Thymus (tissue), 11 donors: ENCODE data around the gene B3GALT6. TPM values are rescaled to one million over a fixed set of nuclear protein-coding genes. Genes with fewer than 3 reads are reported as not detected.

Source experiments
- DNase-seq, 9 donors: peaks; one replicate each; pipeline ENCODE4 v3.0.0-alpha.2; 2013; ENCODE audit warnings: low spot score in 9 of 9, low read depth in 6 of 9, missing footprints in 1 of 9
- H3K27ac ChIP-seq, 2 donors: one replicate each; pipeline ENCODE4 v1.5.1; 2013; ENCODE audit warnings: control low read depth in 1 of 2, low read depth in 1 of 2, low read length in 1 of 2, mild to moderate bottlenecking in 1 of 2, moderate library complexity in 1 of 2
- H3K27me3 ChIP-seq, 2 donors: one replicate each; pipeline ENCODE4 v1.5.1; 2013; ENCODE audit warnings: low read length in 1 of 2; ENCODE audit not compliant: control insufficient read depth in 2 of 2, insufficient read depth in 1 of 2
- H3K36me3 ChIP-seq, 2 donors: one replicate each; pipeline ENCODE4 v1.5.1; 2013; ENCODE audit warnings: low read length in 1 of 2, mild to moderate bottlenecking in 1 of 2, moderate library complexity in 1 of 2; ENCODE audit not compliant: control insufficient read depth in 2 of 2, insufficient read depth in 2 of 2
- H3K4me1 ChIP-seq, 2 donors: one replicate each; pipeline ENCODE4 v1.5.1; 2013; ENCODE audit warnings: low read length in 2 of 2; ENCODE audit not compliant: control insufficient read depth in 2 of 2, insufficient read depth in 2 of 2
- H3K4me3 ChIP-seq, 2 donors: one replicate each; pipeline ENCODE4 v1.5.1; 2013; ENCODE audit warnings: low read length in 2 of 2, control low read depth in 1 of 2, mild to moderate bottlenecking in 1 of 2
- H3K9me3 ChIP-seq, 2 donors: one replicate each; pipeline ENCODE4 v1.5.1; 2013; ENCODE audit warnings: low read length in 1 of 2, mild to moderate bottlenecking in 1 of 2; ENCODE audit not compliant: control insufficient read depth in 2 of 2, insufficient read depth in 1 of 2
- WGBS: extraction: QIAGEN DNeasy Blood & Tissue Kit; methylation state at CpG from one replicate; pipeline ENCODE4 v1.1.7; 2013; 5-methylcytosine and 5-hydroxymethylcytosine counted together
- polyA plus RNA-seq: library from polyadenylated mRNA; stranded (reverse); fragments of 200-250 nt; gene quantifications from one replicate; pipeline ENCODE4 v1.2.3, GENCODE V29; 2013
- total RNA-seq: library from RNA; stranded (reverse); fragments of 120-200 nt; gene quantifications from one replicate; pipeline ENCODE4 v1.2.4, GENCODE V29; 2013
- donor health status: healthy.

Gene B3GALT6
- total and polyA plus RNA-seq, 2 donors: 11.8 to 16.3 TPM

DNA sequence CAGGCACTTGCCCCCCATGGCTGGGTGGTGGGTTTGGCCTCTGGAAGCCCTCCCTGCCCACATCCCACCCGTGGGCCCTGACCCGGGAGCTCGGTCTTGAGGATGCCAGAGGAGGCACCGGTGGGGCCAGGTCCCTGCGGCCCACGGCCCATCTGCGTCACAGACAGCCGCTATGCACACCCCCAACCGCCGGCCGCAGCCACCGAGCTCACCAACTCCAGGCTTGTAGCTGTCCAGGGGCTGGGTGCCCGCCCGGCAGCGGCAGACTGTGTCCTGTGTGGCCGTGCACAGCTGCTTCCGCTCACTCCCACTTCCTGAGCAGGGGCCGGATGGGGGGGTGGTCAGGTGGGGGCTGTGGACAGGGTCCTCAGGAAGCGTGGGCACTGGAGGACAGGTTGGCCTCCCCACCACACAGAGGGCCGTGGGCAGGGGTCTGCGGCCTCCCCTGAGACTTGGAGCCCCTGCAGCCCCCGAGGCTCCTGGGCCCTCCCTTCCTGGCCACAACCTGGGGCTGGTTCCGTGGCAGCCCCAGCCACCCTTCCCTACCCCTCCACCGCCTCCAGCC lies 19.2 kb upstream of the B3GALT6 start:
- H3K27me3 ChIP-seq: peaks cover 8 to 58% of the 10 kb centered on the region in 2 donors
- H3K4me1 ChIP-seq: peaks cover 22 to 69% of the 10 kb centered on the region in 2 donors

DNA sequence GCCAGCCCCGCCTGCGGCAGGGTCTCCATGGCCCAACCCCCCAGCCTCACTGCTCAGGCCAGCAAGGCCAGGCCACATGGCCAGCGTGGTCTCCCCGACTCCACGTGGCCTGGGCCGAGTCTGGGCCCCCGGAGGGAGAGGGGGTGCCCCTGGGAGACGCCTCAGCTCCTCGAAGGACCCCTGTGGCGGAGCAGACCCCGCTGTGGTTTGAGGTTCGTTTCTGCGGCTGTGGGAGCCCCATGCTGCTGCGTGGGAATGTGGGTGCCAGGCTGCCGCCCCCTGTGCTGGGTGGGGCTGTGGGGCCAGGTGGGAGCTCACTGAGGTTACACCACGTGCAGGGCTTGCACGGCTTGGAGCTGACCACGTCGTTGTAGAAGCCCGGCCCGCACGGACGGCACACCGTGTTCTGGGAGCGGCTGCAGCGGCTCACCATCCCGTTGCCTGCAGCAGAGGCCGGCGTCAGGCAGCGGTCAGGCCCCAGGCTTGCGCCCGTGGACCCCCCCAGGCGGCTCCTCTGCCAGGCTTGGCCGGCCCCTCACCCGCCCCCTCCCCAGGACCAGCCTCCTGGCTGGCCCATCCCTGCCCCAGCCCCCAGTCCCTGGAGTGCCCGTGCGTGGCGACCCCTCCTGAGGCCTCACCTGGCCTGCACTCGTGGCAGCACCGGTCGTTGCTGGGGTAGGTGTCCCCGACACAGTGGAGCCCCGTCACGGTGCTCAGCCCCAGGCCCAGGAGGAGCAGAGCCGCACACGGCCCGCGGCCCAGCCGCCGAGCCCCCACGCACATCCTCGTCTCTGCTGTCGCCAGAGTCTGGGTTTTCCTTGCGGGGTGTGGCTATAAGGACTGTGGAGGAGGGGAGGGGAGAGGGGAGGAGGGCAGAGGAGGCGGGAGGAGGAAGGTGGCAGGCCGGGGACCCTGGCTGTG lies 18.4 kb upstream of the B3GALT6 start, which contains the start of gene TNFRSF4:
Gene TNFRSF4, minus strand, starts transcription at position 809 of the 921 bp plus-strand sequence. Its CDS starts 26 bp downstream, at position 783.
- Histone ChIP-seq H3K4me1 (peaks cover 22 to 66% of the 10 kb centered on the region in 2 donors), H3K27ac (peak within 1 kb of the TSS; percentile 33 to 51)
- WGBS: 5% methylated on average over 56 of the region's 56 CpGs

More for the DNA sequence above, 19.2 kb upstream of the B3GALT6 start:
- Histone ChIP-seq H3K27ac (peak overlapping the region in 1 of 2 donors; percentile 33), H3K4me3 (peak overlapping the region; percentile 20), H3K9me3 (peaks cover 0 to 4% of the 10 kb centered on the region in 2 donors), H3K36me3 (peaks cover 16 to 17% of the 10 kb centered on the region in 2 donors)
- peak in 1 of 9 donors; percentile 34 for DNase-seq
- WGBS: 4% methylated on average over 24 of the region's 24 CpGs

DNA sequence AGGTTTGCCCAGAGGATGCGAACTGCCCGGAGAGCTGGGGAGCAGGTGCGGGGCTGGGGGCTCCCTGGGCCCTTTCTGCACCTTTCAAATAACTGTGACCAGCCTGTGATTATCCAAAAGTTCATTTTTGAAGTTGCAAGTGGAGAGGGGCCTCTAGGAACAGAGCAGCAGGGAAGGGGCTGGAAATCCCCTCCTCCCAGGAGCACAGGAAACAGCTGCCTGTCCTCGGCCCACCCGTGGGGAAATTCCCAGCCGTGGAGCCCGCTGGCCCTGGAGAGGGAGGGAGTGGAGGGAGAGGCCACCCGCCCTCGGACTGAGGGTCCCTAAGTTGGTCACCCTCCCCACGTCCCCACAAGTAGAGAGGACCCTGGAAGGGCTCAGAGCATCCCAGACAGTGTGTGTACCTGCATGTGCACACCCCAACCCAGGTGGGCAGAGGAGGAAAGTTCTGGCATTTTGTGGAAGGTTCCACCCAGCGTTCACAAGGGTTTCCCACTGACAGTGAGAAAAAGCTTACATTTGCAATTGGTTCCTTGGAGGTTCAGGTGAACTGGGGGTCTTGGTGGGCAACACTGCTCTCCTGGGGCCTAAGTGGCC lies 16.9 kb upstream of the B3GALT6 start:
- H3K27ac ChIP-seq: peak overlapping the region; percentile 3 to 51
- peaks cover 17 to 55% of the 10 kb centered on the region in 2 donors for H3K4me1 ChIP-seq
- H3K9me3 ChIP-seq: peaks cover 0 to 4% of the 10 kb centered on the region in 2 donors
- DNase-seq: no peak
- no peak overlapping the region for H3K4me3 ChIP-seq
- WGBS: 68% methylated on average over 11 of the region's 11 CpGs
- H3K36me3 ChIP-seq: peaks cover 36 to 39% of the 10 kb centered on the region in 2 donors
- H3K27me3 ChIP-seq: peaks cover 2 to 35% of the 10 kb centered on the region in 2 donors

More for the DNA sequence above, 18.4 kb upstream of the B3GALT6 start, which contains the start of gene TNFRSF4:
- DNase-seq: peak in 1 of 9 donors; percentile 40
- peaks cover 23 to 25% of the 10 kb centered on the region in 2 donors for H3K36me3 ChIP-seq
- H3K9me3 ChIP-seq: peaks cover 0 to 4% of the 10 kb centered on the region in 2 donors
- H3K4me3 ChIP-seq: peak within 1 kb of the TSS; percentile 20
- peaks cover 4 to 50% of the 10 kb centered on the region in 2 donors for H3K27me3 ChIP-seq

DNA sequence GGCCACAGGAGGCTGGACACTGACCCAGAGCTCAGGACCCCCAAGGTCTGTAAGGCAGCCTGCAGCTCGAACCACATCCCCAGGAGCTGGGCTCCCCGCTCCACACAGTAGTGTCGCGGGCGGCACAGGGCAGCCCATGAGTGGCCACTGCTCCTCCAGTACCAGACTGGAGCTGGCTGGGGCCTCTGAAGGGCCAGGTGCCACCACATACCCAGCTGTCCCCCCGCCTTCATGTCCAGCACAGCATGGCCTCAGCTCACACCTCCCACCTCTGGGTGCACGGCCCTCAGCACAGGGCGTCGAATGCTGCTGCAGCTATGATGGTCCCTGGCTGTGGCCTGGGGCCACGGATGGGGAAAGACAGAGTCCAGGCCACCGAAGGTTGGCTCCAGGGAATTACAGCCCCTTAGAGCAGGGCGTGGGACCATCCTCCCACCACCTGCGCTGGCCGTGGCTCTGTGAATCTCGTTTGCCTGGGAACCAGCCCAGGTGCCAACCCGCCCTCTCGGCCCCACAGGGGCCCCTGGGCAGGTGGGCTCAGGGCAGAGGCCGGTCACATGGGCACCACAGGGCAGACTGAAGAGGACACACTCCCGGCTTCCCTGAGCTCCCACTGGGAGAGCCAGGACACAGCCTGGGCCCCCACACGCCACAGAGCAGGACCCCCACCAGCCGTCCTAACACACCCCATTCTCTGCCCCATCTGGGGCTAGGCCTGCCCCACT lies 16.0 kb upstream of the B3GALT6 start:
- no peak overlapping the region for H3K27ac ChIP-seq
- H3K4me3 ChIP-seq: no peak overlapping the region
- H3K27me3 ChIP-seq: peaks cover 2 to 27% of the 10 kb centered on the region in 2 donors
- peaks cover 17 to 54% of the 10 kb centered on the region in 2 donors for H3K4me1 ChIP-seq
- peaks cover 0 to 4% of the 10 kb centered on the region in 2 donors for H3K9me3 ChIP-seq
- whole genome bisulfite sequencing: 88% methylated on average over 21 of the region's 21 CpGs
- no peak for DNase-seq
- H3K36me3 ChIP-seq: peaks cover 44 to 48% of the 10 kb centered on the region in 2 donors

DNA sequence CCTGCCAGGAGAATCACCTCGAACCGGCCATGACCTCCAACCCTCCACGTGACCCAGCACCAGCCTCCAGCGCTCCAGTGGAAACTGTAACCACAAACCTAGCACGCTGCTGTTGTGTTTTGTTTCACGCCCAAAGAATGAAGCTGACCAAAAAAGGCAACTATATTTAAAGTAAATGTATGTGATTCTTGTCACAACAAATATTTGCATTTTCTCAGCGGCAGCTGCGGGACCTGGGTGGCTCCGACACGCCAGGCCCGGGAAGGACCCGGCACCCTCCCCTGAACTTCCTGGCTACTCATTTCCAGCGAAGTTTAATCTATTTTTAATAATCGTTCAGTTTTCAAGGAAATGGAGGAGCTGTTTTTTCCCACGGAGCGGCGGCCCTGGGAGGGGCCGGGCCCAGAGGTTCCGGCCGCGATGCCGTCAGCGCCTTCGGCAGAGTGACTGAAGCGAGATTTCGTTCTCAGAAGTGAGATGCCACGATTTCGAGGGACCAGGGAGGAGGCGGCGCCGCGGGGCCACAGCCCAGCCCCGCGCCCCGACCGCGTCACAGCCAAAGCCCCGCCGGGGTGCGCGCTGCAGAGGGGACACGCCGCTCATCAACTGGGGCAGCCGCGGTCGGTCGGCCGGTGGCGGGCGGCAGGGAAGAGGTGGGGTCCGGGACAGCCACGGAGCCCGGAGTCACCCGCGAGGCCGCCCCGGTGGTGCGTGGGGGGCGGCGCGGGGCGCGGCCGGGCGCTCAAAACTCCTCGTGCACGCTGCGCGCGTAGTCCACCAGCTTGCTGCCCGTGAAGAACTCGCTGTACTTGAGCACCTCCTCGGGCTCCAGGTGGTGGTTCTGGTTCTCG lies 15.0 kb upstream of the B3GALT6 start:
- 94% methylated on average over 74 of the region's 74 CpGs for WGBS

DNA sequence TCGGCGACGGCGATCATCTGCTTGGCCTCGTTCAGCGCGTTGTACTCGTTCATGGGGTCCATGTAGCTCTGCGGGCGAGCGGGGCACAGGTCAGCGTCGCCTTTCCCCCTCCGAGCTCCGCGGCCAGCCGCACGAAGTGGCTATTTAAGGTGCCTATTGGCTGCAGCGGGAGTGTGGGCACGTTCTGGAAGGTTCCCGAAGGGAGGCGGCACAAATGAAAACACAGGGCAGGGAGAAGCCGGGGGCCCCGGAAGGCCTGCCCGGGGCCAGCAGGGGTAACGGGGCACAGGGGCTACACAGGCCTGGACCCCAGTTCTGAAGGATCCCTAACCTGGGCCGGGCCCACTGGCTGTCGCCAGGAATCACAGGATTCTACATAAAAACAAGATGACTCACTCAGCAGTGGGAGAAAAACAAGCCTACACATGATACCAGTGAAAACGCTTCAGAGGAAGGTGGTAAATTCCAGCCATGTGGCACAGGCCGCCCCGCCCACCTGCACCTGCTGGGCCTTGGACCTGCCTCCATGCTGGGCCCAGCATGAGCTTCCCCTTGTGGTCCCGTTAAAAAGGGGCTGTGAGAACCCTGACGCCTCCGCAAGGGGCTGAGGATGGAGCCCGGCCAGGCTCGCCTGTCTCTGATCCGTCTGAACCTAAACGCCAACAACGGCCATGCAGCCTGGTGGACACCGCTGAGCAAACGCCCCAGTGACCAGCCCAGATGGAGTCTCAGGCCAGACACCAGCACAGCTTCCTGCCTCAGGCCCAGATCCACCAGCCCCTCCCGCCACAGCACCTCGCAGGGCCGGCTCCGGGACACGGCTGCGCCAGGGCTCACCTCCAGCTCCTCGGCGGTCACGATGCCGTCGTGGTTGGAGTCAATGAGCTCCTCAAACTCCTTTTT lies 14.2 kb upstream of the B3GALT6 start:
- DNase-seq: no peak
- peak overlapping the region in 1 of 2 donors; percentile 41 for H3K27ac ChIP-seq

More for the DNA sequence above, 15.0 kb upstream of the B3GALT6 start:
- no peak overlapping the region for H3K27ac ChIP-seq
- H3K4me1 ChIP-seq: peaks cover 17 to 50% of the 10 kb centered on the region in 2 donors
- no peak overlapping the region for H3K4me3 ChIP-seq
- peaks cover 52 to 56% of the 10 kb centered on the region in 2 donors for H3K36me3 ChIP-seq
- peaks cover 0 to 4% of the 10 kb centered on the region in 2 donors for H3K9me3 ChIP-seq
- no peak for DNase-seq
- peaks cover 0 to 22% of the 10 kb centered on the region in 2 donors for H3K27me3 ChIP-seq

DNA sequence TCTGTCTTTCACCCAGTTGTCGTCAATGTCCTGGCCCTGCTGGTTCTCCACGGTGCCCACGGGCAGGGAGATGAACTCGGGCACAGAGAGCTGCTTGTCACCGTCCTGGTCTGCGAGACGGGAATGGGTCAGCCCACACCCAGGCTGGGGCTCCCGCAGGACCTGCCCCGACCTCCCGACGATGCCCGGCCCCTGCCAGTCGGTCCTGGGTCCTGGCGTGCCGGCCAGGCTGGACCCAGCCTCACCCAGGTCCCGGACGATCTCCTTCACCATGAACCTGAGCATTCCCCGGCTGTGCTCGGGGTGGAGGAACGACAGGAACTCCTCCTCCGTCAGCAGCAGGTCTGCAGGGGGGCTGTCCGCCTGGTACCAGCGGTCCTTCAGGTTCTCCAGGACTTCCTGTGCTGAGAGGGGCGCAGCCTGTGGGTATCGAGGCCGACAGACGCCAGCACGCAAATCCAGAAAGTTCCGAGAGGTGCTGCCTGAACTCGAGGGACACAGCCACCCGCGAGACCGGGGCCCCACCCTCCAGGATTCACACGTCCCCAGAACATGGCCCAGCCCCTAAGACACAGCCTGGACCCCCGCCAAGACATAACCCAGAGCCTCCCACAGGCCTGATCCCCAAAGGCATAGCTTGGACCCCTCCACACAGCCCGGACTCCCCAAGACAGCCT lies 13.4 kb upstream of the B3GALT6 start:
- peaks cover 0 to 9% of the 10 kb centered on the region in 2 donors for H3K27me3 ChIP-seq
- H3K9me3 ChIP-seq: peaks cover 0 to 4% of the 10 kb centered on the region in 2 donors
- WGBS: 98% methylated on average over 36 of the region's 36 CpGs
- H3K4me3 ChIP-seq: no peak overlapping the region
- peaks cover 66 to 73% of the 10 kb centered on the region in 2 donors for H3K36me3 ChIP-seq
- no peak for DNase-seq
- H3K4me1 ChIP-seq: peaks cover 6 to 38% of the 10 kb centered on the region in 2 donors
- no peak overlapping the region for H3K27ac ChIP-seq

More for the DNA sequence above, 14.2 kb upstream of the B3GALT6 start:
- 97% methylated on average over 52 of the region's 52 CpGs for WGBS
- Histone ChIP-seq H3K36me3 (peaks cover 60 to 65% of the 10 kb centered on the region in 2 donors), H3K27me3 (peaks cover 0 to 17% of the 10 kb centered on the region in 2 donors), H3K9me3 (peaks cover 0 to 4% of the 10 kb centered on the region in 2 donors), H3K4me3 (no peak overlapping the region), H3K4me1 (peaks cover 14 to 45% of the 10 kb centered on the region in 2 donors)
